Ectodermal cell (in vitro differentiated cells): ENCODE results near the gene DNAJC16.
"Not testable (repeated sequence)": the region's sequence is repeated elsewhere in the genome, so short reads cannot be mapped to it uniquely, and the experiment has no call there.

Experiments used
- H3K27ac ChIP-seq: 2 replicates; pipeline ENCODE4 v1.7.0; 2013; ENCODE audit warnings: mild to moderate bottlenecking, low read depth, low read length; ENCODE audit not compliant: insufficient read depth, poor library complexity, severe bottlenecking
- H3K27me3 ChIP-seq: 2 replicates; pipeline ENCODE4 v1.7.0; 2013; ENCODE audit warnings: mild to moderate bottlenecking, low read length; ENCODE audit not compliant: insufficient read depth, control insufficient read depth, poor library complexity, severe bottlenecking
- H3K36me3 ChIP-seq: one replicate; pipeline ENCODE4 v1.7.0; 2013; ENCODE audit warnings: low read length; ENCODE audit not compliant: control insufficient read depth, insufficient read depth
- H3K4me1 ChIP-seq: one replicate; pipeline ENCODE4 v1.7.0; 2013; ENCODE audit warnings: low read length; ENCODE audit not compliant: control insufficient read depth, insufficient read depth
- H3K4me3 ChIP-seq: 2 replicates; pipeline ENCODE4 v1.7.0; 2013; ENCODE audit warnings: low read depth, low read length, control low read depth; ENCODE audit not compliant: insufficient read depth
- H3K9me3 ChIP-seq: 2 replicates; pipeline ENCODE4 v1.7.0; 2013; ENCODE audit warnings: mild to moderate bottlenecking, low read length, moderate library complexity; ENCODE audit not compliant: control insufficient read depth
- WGBS, 2 experiments: methylation state at CpG; one replicate each; pipeline ENCODE4 v1.1.7; 2013; ENCODE audit warnings: missing lambda C conversion rate in 2 of 2; 5-methylcytosine and 5-hydroxymethylcytosine counted together

Gene DNAJC16

GRCh38 chr1:15521206-15521906 is 5.3 kb upstream of the DNAJC16 start:
- H3K27me3 ChIP-seq, H3K36me3 ChIP-seq: not testable (repeated sequence)
- 93 to 96% methylated on average over 16 to 17 of the region's 17 CpGs for WGBS, 2 experiments

GRCh38 chr1:15522551-15522950 is 4.1 kb upstream of the DNAJC16 start:
- no peak overlapping the region for H3K27ac ChIP-seq
- no peaks in the 10 kb centered on the region for H3K9me3 ChIP-seq
- peaks cover 13% of the 10 kb centered on the region for H3K4me1 ChIP-seq
- WGBS, 2 experiments = 96 to 98% methylated on average over 4 of the region's 4 CpGs
- no peak overlapping the region for H3K4me3 ChIP-seq
- no peaks in the 10 kb centered on the region for H3K27me3 ChIP-seq
- H3K36me3 ChIP-seq = no peaks in the 10 kb centered on the region

More at GRCh38 chr1:15521206-15521906, 5.3 kb upstream of the DNAJC16 start:
- H3K4me1 ChIP-seq = peaks cover 11% of the 10 kb centered on the region
- not testable (repeated sequence) for H3K4me3 ChIP-seq, H3K9me3 ChIP-seq, H3K27ac ChIP-seq

GRCh38 chr1:15523104-15524020 is 3.3 kb upstream of the DNAJC16 start:
- no peaks in the 10 kb centered on the region for H3K9me3 ChIP-seq
- no peaks in the 10 kb centered on the region for H3K36me3 ChIP-seq
- no peaks in the 10 kb centered on the region for H3K27me3 ChIP-seq
- WGBS, 2 experiments = 43 to 46% methylated on average over 18 of the region's 18 CpGs
- peak overlapping the region; percentile 92 for H3K27ac ChIP-seq
- H3K4me1 ChIP-seq = peaks cover 16% of the 10 kb centered on the region
- peak overlapping the region; percentile 80 for H3K4me3 ChIP-seq

GRCh38 chr1:15524021-15524282 is 2.7 kb upstream of the DNAJC16 start, which contains the start of gene CASP9:
Gene CASP9 (minus strand): TSS chr1:15524215. CDS start chr1:15524200, 15 bp downstream.
- Histone ChIP-seq H3K4me3 (peak within 1 kb of the TSS; percentile 80), H3K4me1 (peaks cover 16% of the 10 kb centered on the region), H3K27me3 (no peaks in the 10 kb centered on the region), H3K36me3 (no peaks in the 10 kb centered on the region), H3K27ac (peak within 1 kb of the TSS; percentile 98), H3K9me3 (no peaks in the 10 kb centered on the region)
- 0 to 1% methylated on average over 27 of the region's 27 CpGs for WGBS, 2 experiments

- WGBS, 2 experiments = 0% methylated on average over 84 to 87 of the region's 88 CpGs
- H3K4me3 ChIP-seq = peak overlapping the region; percentile 80
- no peaks in the 10 kb centered on the region for H3K9me3 ChIP-seq
- H3K4me1 ChIP-seq = peaks cover 16% of the 10 kb centered on the region
- no peaks in the 10 kb centered on the region for H3K36me3 ChIP-seq
- H3K27me3 ChIP-seq = no peaks in the 10 kb centered on the region
- peak overlapping the region; percentile 98 for H3K27ac ChIP-seq
Measured at GRCh38 chr1:15524283-15525049, 2.2 kb upstream of the DNAJC16 start.

- 2% methylated on average over 39 to 40 of the region's 40 CpGs for WGBS, 2 experiments
- Histone ChIP-seq H3K9me3 (no peaks in the 10 kb centered on the region), H3K36me3 (no peaks in the 10 kb centered on the region), H3K27ac (no peak overlapping the region), H3K27me3 (no peaks in the 10 kb centered on the region), H3K4me3 (peak overlapping the region; percentile 52), H3K4me1 (peaks cover 16% of the 10 kb centered on the region)
Measured at GRCh38 chr1:15525050-15526020, 1.3 kb upstream of the DNAJC16 start.

GRCh38 chr1:15526021-15526489 is 593 bp upstream of the DNAJC16 start:
- Histone ChIP-seq H3K4me1 (peaks cover 16% of the 10 kb centered on the region), H3K27me3 (no peaks in the 10 kb centered on the region), H3K27ac (no peak overlapping the region), H3K4me3 (peak overlapping the region; percentile 52), H3K36me3 (no peaks in the 10 kb centered on the region), H3K9me3 (no peaks in the 10 kb centered on the region)
- 9 to 13% methylated on average over 4 to 9 of the region's 9 CpGs for WGBS, 2 experiments

GRCh38 chr1:15531003-15531402 is 4.4 kb downstream of the DNAJC16 start:
- no peaks in the 10 kb centered on the region for H3K27me3 ChIP-seq
- no peak overlapping the region for H3K4me3 ChIP-seq
- 96 to 98% methylated on average over 3 to 4 of the region's 4 CpGs for WGBS, 2 experiments
- H3K27ac ChIP-seq = no peak overlapping the region
- H3K4me1 ChIP-seq = peaks cover 6% of the 10 kb centered on the region
- no peaks in the 10 kb centered on the region for H3K9me3 ChIP-seq
- H3K36me3 ChIP-seq = no peaks in the 10 kb centered on the region

- Histone ChIP-seq H3K27ac (no peak overlapping the region), H3K36me3 (no peaks in the 10 kb centered on the region), H3K4me3 (no peak overlapping the region), H3K9me3 (no peaks in the 10 kb centered on the region), H3K27me3 (no peaks in the 10 kb centered on the region), H3K4me1 (peaks cover 5% of the 10 kb centered on the region)
- 96 to 100% methylated on average over 2 of the region's 2 CpGs for WGBS, 2 experiments
Measured at GRCh38 chr1:15531682-15532081, 5.0 kb downstream of the DNAJC16 start.
